ENCODE data around the gene TNIP3.

GRCh38 chr4:121200795-121201472, 36.8 kb upstream of the TNIP3 start:
- TF ChIP-seq CTCF (IDR thresholded peaks at IDR 0.05) (no peak), POLR2A (IDR thresholded peaks at IDR 0.05) (no peak)
